Measurements from ENCODE around the gene IFT172.
"Not testable (repeated sequence)": the region's sequence is repeated elsewhere in the genome, so short reads cannot be mapped to it uniquely, and the experiment has no call there.

IFT172 gene

DNA sequence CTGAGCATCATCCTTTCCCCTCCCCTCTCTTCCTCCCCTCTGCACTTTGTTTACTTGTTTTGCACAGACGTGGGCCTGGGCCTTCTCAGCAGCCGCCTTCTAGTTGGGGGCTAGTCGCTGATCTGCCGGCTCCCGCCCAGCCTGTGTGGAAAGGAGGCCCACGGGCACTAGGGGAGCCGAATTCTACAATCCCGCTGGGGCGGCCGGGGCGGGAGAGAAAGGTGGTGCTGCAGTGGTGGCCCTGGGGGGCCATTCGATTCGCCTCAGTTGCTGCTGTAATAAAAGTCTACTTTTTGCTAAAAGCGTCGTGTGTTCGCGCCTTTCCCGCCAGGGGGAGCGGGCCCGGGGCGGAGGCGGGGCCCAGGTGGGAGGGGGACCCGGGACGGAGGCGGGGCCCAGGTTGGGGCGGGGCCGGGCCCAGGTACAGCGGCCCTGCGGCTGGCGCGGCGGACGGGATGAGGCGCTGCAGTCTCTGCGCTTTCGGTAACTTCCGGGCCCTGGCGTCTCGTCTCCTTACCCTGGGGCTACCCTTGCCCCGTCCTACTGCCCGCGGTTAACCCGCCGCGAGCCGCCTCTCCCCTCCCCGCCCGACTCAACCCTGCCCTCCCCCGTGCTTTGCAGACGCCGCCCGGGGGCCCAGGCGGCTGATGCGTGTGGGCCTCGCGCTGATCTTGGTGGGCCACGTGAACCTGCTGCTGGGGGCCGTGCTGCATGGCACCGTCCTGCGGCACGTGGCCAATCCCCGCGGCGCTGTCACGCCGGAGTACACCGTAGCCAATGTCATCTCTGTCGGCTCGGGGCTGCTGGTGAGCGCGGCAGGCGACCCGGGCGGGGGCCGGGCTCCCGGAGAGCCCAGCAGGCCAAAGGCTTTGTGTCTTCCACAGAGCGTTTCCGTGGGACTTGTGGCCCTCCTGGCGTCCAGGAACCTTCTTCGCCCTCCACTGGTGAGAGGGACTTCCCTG is 47.3 kb downstream of the IFT172 start, which contains the start of gene KRTCAP3:
Gene KRTCAP3, plus strand, starts transcription at position 424 of the 962 bp plus-strand sequence. Its CDS starts 32 bp downstream, at position 456.
- peaks cover 5% of the 10 kb centered on the region for H3K4me1 ChIP-seq (ENCODE audit: insufficient read depth, low read length)
- no peak within 1 kb of the TSS for H3K4me3 ChIP-seq (ENCODE audit: low read depth in 1 of 2, low read length in 2 of 2)
- H3K36me3 ChIP-seq (ENCODE audit: insufficient read depth, low read length), result peaks cover 58% of the 10 kb centered on the region
- no peaks in the 10 kb centered on the region for H3K27me3 ChIP-seq (ENCODE audit: control insufficient read depth in 1 of 2, insufficient read depth in 2 of 2, low read length in 2 of 2)
- H3K27ac ChIP-seq (ENCODE audit: low read depth, low read length), result no peak within 1 kb of the TSS
- H3K9ac ChIP-seq (ENCODE audit: low read length), result no peak within 1 kb of the TSS
- no peaks in the 10 kb centered on the region for H3K9me3 ChIP-seq (ENCODE audit: low read length)

GRCh38 chr2:27441226-27441926 is 48.2 kb downstream of the IFT172 start:
- peaks cover 65% of the 10 kb centered on the region for H3K36me3 ChIP-seq (ENCODE audit: insufficient read depth, low read length)
- no peak overlapping the region for H3K4me3 ChIP-seq (ENCODE audit: low read depth in 1 of 2, low read length in 2 of 2)
- H3K4me1 ChIP-seq (ENCODE audit: insufficient read depth, low read length), result peaks cover 5% of the 10 kb centered on the region
- H3K9me3 ChIP-seq (ENCODE audit: low read length), result no peaks in the 10 kb centered on the region
- H3K9ac ChIP-seq (ENCODE audit: low read length), result no peak overlapping the region
- H3K27me3 ChIP-seq (ENCODE audit: control insufficient read depth in 1 of 2, insufficient read depth in 2 of 2, low read length in 2 of 2), result no peaks in the 10 kb centered on the region
- no peak overlapping the region for H3K27ac ChIP-seq (ENCODE audit: low read depth, low read length)

DNA sequence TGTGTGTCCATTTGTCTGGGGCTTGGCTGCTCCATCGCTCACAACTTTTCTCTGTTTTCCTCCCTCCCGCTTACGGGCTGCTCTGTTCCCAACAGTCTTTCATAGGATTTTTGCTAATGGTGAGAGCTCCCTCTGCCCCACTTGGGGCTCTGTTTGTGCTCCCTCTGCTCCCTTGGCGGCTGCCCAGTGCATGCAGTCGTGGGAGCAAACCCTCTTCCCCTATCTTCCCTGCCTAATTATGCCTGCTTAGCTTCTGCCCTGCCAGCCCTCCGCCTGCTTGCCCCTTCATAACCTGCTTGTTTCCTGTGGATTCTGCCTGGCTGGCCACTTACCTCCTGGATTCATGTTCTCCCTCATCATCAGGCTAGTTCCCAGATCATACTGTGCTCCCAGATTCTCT is 53.9 kb downstream of the IFT172 start:
- no peak overlapping the region for H3K27ac ChIP-seq (ENCODE audit: low read depth, low read length)
- no peak overlapping the region for H3K4me3 ChIP-seq (ENCODE audit: low read depth in 1 of 2, low read length in 2 of 2)
- peaks cover 74% of the 10 kb centered on the region for H3K36me3 ChIP-seq (ENCODE audit: insufficient read depth, low read length)
- no peaks in the 10 kb centered on the region for H3K9me3 ChIP-seq (ENCODE audit: low read length)
- H3K9ac ChIP-seq (ENCODE audit: low read length), result no peak overlapping the region
- H3K4me1 ChIP-seq (ENCODE audit: insufficient read depth, low read length), result peaks cover 26% of the 10 kb centered on the region
- no peaks in the 10 kb centered on the region for H3K27me3 ChIP-seq (ENCODE audit: control insufficient read depth in 1 of 2, insufficient read depth in 2 of 2, low read length in 2 of 2)

GRCh38 chr2:27431395-27431794 is 58.1 kb downstream of the IFT172 start:
- Histone ChIP-seq H3K9me3 (ENCODE audit: low read length) (no peaks in the 10 kb centered on the region), H3K27me3 (ENCODE audit: control insufficient read depth in 1 of 2, insufficient read depth in 2 of 2, low read length in 2 of 2) (no peaks in the 10 kb centered on the region), H3K36me3 (ENCODE audit: insufficient read depth, low read length) (peaks cover 36% of the 10 kb centered on the region), H3K9ac (ENCODE audit: low read length) (no peak overlapping the region), H3K4me1 (ENCODE audit: insufficient read depth, low read length) (peaks cover 44% of the 10 kb centered on the region), H3K27ac (ENCODE audit: low read depth, low read length) (no peak overlapping the region), H3K4me3 (ENCODE audit: low read depth in 1 of 2, low read length in 2 of 2) (no peak overlapping the region)

DNA sequence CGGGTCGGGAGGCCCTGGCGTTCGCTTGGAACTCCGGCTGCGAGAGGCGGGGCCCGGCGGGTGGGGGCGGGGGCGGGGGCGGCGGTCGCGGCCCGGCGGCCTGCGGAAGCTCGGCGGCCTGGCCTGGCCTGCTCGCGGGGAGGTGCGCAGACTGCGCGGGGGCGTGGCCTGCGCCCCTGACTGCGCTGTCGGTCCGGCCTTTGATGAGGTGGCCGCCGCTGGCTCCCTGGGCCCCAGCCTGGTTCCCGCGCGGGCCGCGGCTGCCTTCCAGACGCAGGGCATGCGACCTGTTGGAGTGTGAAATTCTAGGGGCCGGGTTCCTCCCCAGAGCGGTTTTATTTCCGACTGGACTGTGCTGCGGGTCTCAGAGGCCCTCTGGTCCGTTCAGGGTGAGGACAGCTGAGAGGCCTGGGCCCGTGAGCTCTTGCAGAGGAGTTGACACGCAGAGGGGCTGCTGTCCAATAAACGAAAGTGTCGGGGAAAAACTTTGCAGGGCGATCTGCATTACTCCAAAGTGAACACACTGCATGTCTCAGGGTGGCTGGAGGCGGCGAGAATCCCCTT is 60.5 kb downstream of the IFT172 start:
- no peaks in the 10 kb centered on the region for H3K9me3 ChIP-seq (ENCODE audit: low read length)
- peaks cover 44% of the 10 kb centered on the region for H3K4me1 ChIP-seq (ENCODE audit: insufficient read depth, low read length)
- peak overlapping the region; percentile 87 to 90 for H3K4me3 ChIP-seq (ENCODE audit: low read depth in 1 of 2, low read length in 2 of 2)
- H3K9ac ChIP-seq (ENCODE audit: low read length), result peak overlapping the region; percentile 85
- H3K27ac ChIP-seq (ENCODE audit: low read depth, low read length), result peak overlapping the region; percentile 87
- peaks cover 12% of the 10 kb centered on the region for H3K36me3 ChIP-seq (ENCODE audit: insufficient read depth, low read length)
- no peaks in the 10 kb centered on the region for H3K27me3 ChIP-seq (ENCODE audit: control insufficient read depth in 1 of 2, insufficient read depth in 2 of 2, low read length in 2 of 2)

- Histone ChIP-seq H3K4me3 (ENCODE audit: low read depth in 1 of 2, low read length in 2 of 2) (peak within 1 kb of the TSS; percentile 87 to 90), H3K27ac (ENCODE audit: low read depth, low read length) (peak within 1 kb of the TSS; percentile 87), H3K9me3 (ENCODE audit: low read length) (no peaks in the 10 kb centered on the region), H3K27me3 (ENCODE audit: control insufficient read depth in 1 of 2, insufficient read depth in 2 of 2, low read length in 2 of 2) (no peaks in the 10 kb centered on the region), H3K4me1 (ENCODE audit: insufficient read depth, low read length) (peaks cover 42% of the 10 kb centered on the region), H3K9ac (ENCODE audit: low read length) (peak within 1 kb of the TSS; percentile 85), H3K36me3 (ENCODE audit: insufficient read depth, low read length) (peaks cover 6% of the 10 kb centered on the region)
Observed at GRCh38 chr2:27428213-27428977, 61.1 kb downstream of the IFT172 start, which contains the start of gene NRBP1. Gene NRBP1, plus strand, starts transcription at chr2:27428631. Its CDS starts 4,643 bp downstream, at chr2:27433274.

DNA sequence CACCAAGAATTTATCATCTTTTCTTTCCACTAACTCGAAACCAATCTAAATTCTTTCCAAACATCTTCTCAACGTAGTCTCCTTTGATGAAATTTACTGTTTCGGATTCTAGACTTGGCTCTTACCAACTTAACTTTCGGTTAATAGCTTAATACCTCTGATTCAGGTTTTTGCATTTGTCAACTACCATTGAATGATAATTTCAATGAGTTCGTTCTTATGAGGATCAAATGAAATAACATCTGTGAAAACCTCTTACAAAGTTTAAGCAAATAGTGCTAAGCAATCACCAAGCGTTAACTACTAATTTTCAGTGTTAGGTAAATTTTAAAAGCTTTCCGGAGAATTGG is 61.7 kb downstream of the IFT172 start:
- H3K9ac ChIP-seq (ENCODE audit: low read length), result peak overlapping the region; percentile 57
- peak overlapping the region; percentile 87 to 90 for H3K4me3 ChIP-seq (ENCODE audit: low read depth in 1 of 2, low read length in 2 of 2)
- H3K36me3 ChIP-seq (ENCODE audit: insufficient read depth, low read length), result peaks cover under 1% of the 10 kb centered on the region
- H3K27me3 ChIP-seq (ENCODE audit: control insufficient read depth in 1 of 2, insufficient read depth in 2 of 2, low read length in 2 of 2), result no peaks in the 10 kb centered on the region
- peaks cover 36% of the 10 kb centered on the region for H3K4me1 ChIP-seq (ENCODE audit: insufficient read depth, low read length)
- H3K9me3 ChIP-seq (ENCODE audit: low read length), result no peaks in the 10 kb centered on the region
- H3K27ac ChIP-seq (ENCODE audit: low read depth, low read length), result peak overlapping the region; percentile 87

DNA sequence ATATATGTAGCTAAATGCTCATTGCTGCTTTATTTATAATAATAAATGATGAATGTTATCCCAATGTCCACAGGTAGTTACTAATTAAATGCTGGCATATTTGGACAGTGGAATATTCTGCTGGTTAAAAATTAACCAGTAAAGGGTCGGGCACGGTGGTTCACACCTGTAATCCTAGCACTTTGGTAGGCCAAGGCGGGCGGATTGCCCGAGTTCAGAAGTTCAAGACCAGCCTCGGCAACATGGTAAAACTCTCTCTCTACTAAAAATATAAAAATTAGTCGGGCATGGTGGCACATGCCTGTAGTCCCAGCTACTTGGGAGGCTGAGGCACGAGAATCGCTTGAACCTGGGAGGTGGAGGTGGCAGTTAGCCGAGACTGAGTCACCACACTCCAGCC is 64.5 kb downstream of the IFT172 start:
- not testable (repeated sequence) for H3K4me3 ChIP-seq (ENCODE audit: low read depth in 1 of 2, low read length in 2 of 2); H3K27ac ChIP-seq (ENCODE audit: low read depth, low read length); H3K27me3 ChIP-seq (ENCODE audit: control insufficient read depth in 1 of 2, insufficient read depth in 2 of 2, low read length in 2 of 2); H3K9me3 ChIP-seq (ENCODE audit: low read length); H3K9ac ChIP-seq (ENCODE audit: low read length); H3K36me3 ChIP-seq (ENCODE audit: insufficient read depth, low read length)
- H3K4me1 ChIP-seq (ENCODE audit: insufficient read depth, low read length), result peaks cover 12% of the 10 kb centered on the region

DNA sequence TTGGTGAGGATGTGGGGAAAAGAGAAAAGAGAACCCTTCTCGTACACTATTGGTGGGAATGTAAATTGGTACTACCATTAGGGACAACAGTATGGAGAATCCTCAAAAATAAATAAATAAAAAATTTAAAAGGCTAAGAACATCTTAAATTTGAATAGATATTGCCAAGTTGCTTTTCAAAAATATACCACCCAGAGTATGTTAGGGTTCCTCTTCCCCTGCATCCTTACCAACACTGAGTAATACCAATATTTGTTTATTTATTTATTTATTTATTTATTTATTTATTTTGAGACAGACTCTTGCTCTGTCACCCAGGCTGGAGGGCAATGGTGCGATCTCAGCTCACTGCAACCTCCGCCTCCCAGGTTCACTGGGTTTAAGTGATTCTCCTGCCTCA is 66.6 kb downstream of the IFT172 start:
- no peaks in the 10 kb centered on the region for H3K27me3 ChIP-seq (ENCODE audit: control insufficient read depth in 1 of 2, insufficient read depth in 2 of 2, low read length in 2 of 2)
- no peak overlapping the region for H3K4me3 ChIP-seq (ENCODE audit: low read depth in 1 of 2, low read length in 2 of 2)
- H3K9me3 ChIP-seq (ENCODE audit: low read length), result no peaks in the 10 kb centered on the region
- H3K27ac ChIP-seq (ENCODE audit: low read depth, low read length), result no peak overlapping the region
- no peak overlapping the region for H3K9ac ChIP-seq (ENCODE audit: low read length)
- H3K4me1 ChIP-seq (ENCODE audit: insufficient read depth, low read length), result peaks cover 5% of the 10 kb centered on the region
- H3K36me3 ChIP-seq (ENCODE audit: insufficient read depth, low read length), result no peaks in the 10 kb centered on the region

- Histone ChIP-seq H3K27me3 (ENCODE audit: control insufficient read depth in 1 of 2, insufficient read depth in 2 of 2, low read length in 2 of 2) (no peaks in the 10 kb centered on the region), H3K9me3 (ENCODE audit: low read length) (no peaks in the 10 kb centered on the region), H3K9ac (ENCODE audit: low read length) (no peak overlapping the region), H3K4me1 (ENCODE audit: insufficient read depth, low read length) (no peaks in the 10 kb centered on the region), H3K36me3 (ENCODE audit: insufficient read depth, low read length) (no peaks in the 10 kb centered on the region), H3K27ac (ENCODE audit: low read depth, low read length) (no peak overlapping the region), H3K4me3 (ENCODE audit: low read depth in 1 of 2, low read length in 2 of 2) (no peak overlapping the region)
Observed at GRCh38 chr2:27421660-27422250, 67.8 kb downstream of the IFT172 start.
